GM18867 (cell line): ENCODE data around the gene TRIM8.
"Not testable (repeated sequence)": the region's sequence is repeated elsewhere in the genome, so short reads cannot be mapped to it uniquely, and the experiment has no call there.

Source experiments
- ATAC-seq: cut with Tn5 transposase; IDR thresholded peaks from one replicate; pipeline ENCODE4 v1.9.1; 2021; ENCODE audit warnings: mild to moderate bottlenecking, moderate library complexity; ENCODE audit not compliant: unreplicated experiment

Gene TRIM8

DNA sequence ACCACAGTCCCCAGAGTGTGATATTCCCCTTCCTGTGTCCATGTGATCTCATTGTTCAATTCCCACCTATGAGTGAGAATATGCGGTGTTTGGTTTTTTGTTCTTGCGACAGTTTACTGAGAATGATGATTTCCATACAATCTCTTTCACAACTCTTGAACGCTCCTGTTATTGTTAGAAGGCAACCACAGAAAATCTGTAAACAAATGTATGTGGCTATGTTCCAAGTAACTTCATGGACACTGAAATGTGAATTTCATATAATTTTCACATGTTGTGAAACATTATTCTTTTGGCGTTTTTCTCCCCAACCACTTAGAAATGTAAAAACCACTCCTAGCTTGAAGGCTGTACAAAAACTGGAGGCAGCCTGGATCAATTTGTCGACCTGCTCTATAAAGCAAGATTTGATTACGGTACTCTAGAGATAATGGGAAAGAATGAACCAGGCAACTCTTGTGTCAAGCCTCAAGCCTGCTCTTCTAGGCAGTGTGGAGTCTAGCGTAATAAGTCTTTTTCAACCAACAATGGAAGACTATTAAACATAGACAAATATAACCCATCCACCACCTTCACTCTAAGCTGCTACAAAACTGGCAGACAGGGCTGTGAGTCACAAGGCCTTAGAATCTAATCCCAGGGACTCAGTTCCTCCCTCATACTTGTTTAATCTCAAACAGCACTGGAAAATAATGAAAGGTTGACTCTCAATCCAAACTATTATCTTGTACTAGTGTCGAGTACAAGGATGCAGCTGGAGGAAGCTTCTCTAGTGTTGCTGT is 47.2 kb downstream of the TRIM8 start:
- ATAC-seq, result no peak

DNA sequence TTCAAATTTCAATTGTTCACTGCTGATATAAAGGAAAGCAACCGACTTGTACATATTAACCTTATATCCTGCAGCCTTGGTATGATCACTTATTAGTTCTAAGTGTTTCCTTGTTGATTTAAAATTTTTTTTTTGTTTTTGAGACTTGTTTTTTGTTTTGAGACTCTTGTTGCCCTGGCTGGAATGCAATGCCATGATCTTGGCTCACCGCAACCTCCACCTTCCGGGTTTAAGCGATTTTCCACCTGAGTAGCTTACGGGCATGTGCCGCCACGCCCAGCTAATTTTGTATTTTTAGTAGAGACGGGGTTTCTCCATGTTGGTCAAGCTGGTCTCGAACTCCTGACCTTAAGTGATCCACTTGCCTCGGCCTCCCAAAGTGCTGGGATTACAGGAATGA is 51.1 kb downstream of the TRIM8 start:
- not testable (repeated sequence) for ATAC-seq

GRCh38 chr10:102696736-102697135 is 52.5 kb downstream of the TRIM8 start:
- ATAC-seq, result no peak

DNA sequence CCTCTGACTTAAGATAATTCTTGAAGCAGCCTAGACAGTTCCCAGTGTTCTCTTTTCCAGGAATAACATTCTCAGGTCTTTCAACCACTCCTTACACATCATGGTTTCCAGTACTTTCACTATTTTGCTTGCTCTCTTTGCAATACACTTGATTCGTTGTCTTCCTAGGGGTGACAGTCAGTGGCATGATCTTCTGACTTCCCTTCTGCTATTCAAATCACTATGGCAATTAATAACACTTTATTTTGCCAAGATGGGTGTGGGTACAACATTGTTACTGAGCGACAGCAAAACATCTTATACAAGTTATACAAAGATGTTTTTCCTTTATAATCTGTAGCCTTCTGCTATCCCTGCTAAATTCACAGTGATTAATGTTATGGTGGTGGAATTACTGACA is 54.6 kb downstream of the TRIM8 start:
- no peak for ATAC-seq

- no peak for ATAC-seq
Observed at GRCh38 chr10:102701272-102701671, 57.0 kb downstream of the TRIM8 start.

- no peak for ATAC-seq
Observed at GRCh38 chr10:102701796-102702195, 57.5 kb downstream of the TRIM8 start.

DNA sequence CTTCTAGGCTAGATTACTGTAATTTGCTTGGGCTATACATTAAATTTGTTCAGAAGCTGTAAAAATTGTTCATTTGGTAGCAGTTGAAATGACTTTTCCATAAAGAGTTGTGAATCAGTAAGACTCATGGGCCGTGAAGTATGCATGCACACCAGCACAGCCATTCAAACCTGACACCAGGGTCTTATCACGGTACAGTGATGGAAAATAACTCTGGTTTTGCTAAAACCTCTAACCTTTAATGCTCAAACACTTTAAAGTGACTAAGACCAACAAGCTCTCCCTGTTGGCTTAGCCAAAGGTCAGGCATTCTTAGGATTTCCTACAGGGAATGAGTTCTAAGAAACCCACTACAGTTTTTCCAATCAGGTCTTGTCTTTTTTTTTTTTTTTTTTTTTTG is 58.5 kb downstream of the TRIM8 start:
- no peak for ATAC-seq

DNA sequence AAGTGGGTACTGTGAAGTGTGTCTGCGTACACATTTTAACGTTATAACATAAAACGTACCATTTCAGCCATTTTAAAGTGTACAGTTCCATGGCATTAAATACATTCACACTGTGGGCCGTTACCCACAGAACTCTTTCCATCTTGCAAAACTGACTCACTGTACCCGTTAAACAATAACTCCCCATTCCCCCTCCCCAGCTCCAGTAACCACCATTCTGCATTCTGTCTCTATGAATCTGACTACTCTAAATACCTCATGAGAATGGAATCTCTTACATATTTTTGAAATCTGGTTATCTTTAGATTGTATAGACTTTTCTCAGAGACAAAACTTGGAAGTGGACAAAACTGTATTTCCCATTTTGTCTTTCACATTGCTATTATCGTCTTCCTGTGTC is 60.6 kb downstream of the TRIM8 start:
- ATAC-seq, result no peak

DNA sequence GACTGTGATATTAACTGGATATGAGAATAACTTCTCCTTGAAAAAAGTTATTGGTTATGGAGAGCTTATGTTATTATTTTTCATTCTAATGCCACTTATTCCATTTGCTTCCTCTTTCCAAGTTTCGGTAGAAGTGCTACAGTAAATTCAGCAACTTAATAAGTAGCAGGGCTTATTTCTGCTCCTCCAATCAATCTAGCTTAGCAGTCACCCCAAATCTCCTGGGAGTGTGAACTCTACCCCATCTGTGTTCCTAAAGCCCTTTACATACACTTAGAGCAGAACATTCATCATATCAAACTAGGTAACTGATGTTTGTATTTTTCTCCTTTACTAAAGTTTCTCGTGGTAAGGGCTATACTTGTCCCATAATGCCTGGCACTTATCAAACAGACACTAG is 61.3 kb downstream of the TRIM8 start:
- no peak for ATAC-seq
